SK-N-DZ (cell line): Measurements from ENCODE around the gene TTYH3.

ENCODE experiments used
- DNase-seq: peaks from one replicate; pipeline ENCODE4 v3.0.0-alpha.2; 2015; ENCODE audit warnings: low spot score

Gene TTYH3

GRCh38 chr7:2708547-2709310 lies 76.9 kb downstream of the TTYH3 start:
- DNase-seq = no peak

GRCh38 chr7:2709553-2710285 lies 77.9 kb downstream of the TTYH3 start:
- no peak for DNase-seq

- no peak for DNase-seq
These were observed 78.5 kb downstream of the TTYH3 start for GRCh38 chr7:2710286-2710655.

GRCh38 chr7:2710901-2711551 lies 79.2 kb downstream of the TTYH3 start:
- DNase-seq = no peak

GRCh38 chr7:2711895-2712675 lies 80.3 kb downstream of the TTYH3 start:
- no peak for DNase-seq

GRCh38 chr7:2713370-2713769 lies 81.6 kb downstream of the TTYH3 start:
- DNase-seq = peak; percentile 77

GRCh38 chr7:2713978-2714377 lies 82.2 kb downstream of the TTYH3 start:
- DNase-seq = no peak
